GM21717 (cell line): Measurements from ENCODE around the gene ABCE1.

Source experiments
- ATAC-seq: cut with Tn5 transposase; IDR thresholded peaks from one replicate; pipeline ENCODE4 v1.9.1; 2021; ENCODE audit warnings: mild to moderate bottlenecking, moderate library complexity; ENCODE audit not compliant: unreplicated experiment

The ABCE1 gene

GRCh38 chr4:145097821-145098674 lies at the start of gene ABCE1, which contains the start of gene ANAPC10:
ABCE1 (plus strand) TSS chr4:145098311; CDS start chr4:145104413, 6,102 bp downstream.
ANAPC10 (minus strand) TSS chr4:145098196; CDS start chr4:145096099, 2,097 bp downstream.
- peak; percentile 77 for ATAC-seq

- no peak for ATAC-seq
These were observed 49.3 kb upstream of the ABCE1 start for GRCh38 chr4:145048817-145049216.

DNA sequence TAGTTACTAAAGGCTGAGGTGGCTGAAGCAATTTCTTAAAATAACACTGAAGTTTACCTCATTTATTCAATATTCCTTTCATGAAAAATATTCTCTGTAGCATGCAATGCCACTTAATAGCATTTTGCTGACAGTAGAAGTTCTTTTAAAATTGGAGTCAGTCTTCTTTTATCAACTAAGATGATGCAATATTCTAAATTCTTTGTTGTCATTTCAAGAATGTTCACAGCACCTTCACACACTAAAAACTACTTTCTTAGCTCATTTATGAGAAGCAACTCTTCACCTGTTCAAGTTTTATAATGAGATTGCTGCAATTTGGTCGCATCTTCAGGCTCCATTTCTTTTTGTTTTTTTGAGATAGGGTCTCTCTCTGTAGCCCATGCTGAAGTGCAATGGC lies 48.9 kb upstream of the ABCE1 start:
- no peak for ATAC-seq

DNA sequence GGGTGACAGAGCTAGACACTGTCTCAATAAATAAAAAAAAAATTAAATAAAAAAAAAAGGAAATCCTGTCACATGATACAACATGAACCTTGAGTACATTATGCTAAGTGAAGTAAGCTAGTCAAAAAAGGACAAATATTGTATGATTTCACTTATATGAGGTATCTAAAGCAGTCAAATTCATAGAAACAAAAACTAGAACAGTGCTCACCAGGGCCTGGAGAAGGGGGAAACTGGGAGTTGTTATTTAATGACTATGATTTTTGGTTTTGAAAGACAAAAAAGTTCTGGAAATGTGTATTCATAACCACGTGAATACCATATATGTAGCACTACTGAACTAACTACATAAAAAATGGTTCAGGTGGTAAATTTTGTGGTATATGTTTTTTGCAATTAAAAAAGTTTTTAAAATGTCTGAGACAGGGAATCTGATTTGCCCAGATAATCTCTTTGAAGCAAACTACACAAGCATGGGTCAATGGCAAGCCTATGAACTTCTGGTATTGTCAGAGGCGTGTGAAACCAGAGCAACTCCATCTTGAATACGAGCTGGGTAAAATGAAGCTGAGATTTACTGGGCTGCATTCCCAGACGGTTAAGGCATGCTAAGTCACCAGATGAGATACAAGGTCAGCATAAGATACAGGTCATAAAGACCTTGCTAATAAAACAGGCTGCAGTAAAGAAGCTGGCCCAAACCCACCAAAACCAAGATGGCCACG lies 42.4 kb upstream of the ABCE1 start:
- no peak for ATAC-seq

GRCh38 chr4:145056325-145057130 lies 41.6 kb upstream of the ABCE1 start:
- no peak for ATAC-seq

DNA sequence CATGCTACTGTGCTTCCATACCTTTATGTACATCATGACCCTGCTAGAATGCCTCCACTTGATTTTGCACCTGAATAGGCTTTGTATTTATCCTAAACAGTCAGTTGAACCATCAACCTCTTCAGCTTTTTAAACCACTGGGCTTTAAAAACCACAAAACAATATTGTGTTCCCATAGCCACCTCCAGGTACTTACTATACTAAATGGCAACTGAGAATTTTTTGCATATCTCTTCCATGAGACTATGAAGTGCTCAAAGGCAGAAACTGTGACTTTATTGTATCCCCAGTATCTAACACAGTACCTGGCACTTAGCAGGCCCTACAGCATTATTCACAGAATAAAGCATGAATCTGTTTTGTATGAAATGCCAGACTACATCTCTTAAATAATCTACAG lies 39.9 kb upstream of the ABCE1 start:
- no peak for ATAC-seq

DNA sequence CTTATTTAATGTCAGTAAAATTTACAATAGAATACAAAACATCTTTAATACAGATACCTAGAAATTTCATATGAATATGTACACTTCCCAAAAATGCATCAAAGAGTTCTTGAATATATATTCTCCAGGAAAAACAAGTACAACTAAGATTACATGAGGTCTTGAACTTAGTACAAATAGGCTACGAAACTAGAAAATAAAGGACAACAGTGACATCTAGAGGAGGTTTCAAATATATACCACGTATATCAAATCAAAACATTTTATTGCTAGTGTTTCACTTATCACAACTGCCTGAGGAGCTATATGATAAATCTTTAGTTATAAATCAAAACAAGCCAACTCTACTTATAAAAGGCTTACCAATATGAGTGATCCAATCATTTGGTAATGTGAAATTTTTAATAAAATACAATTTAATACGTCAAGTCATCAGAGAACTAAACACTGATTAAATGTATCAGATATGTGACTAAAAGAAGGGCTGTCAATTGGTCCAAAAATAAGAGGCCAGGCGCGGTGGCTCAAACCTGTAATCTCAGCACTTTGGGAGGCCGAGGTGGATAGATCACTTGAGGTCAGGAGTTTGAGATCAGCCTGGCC lies 36.7 kb upstream of the ABCE1 start:
- ATAC-seq: peak; percentile 75

- ATAC-seq: no peak
These were observed 32.0 kb upstream of the ABCE1 start for GRCh38 chr4:145066063-145066501.

- no peak for ATAC-seq
These were observed 28.8 kb upstream of the ABCE1 start for GRCh38 chr4:145069361-145069760.

DNA sequence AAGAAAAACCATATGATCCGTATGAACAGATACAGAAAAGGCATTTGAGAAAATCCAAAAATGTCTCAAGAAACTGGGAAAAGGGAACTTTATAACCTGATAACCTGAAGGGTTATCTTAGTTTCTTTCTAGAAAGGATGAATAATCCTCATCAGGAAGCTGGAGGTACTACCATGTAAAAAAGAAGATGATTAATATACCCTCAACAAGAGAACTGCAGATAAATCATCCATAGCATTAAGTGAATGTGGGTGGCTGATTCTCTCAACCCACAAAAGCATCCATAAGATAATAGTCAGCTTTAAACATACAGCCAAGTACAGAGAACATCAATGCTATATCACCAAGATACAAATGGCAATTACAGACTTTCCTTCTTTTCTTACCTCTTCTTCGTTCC lies 26.6 kb upstream of the ABCE1 start:
- ATAC-seq: no peak

DNA sequence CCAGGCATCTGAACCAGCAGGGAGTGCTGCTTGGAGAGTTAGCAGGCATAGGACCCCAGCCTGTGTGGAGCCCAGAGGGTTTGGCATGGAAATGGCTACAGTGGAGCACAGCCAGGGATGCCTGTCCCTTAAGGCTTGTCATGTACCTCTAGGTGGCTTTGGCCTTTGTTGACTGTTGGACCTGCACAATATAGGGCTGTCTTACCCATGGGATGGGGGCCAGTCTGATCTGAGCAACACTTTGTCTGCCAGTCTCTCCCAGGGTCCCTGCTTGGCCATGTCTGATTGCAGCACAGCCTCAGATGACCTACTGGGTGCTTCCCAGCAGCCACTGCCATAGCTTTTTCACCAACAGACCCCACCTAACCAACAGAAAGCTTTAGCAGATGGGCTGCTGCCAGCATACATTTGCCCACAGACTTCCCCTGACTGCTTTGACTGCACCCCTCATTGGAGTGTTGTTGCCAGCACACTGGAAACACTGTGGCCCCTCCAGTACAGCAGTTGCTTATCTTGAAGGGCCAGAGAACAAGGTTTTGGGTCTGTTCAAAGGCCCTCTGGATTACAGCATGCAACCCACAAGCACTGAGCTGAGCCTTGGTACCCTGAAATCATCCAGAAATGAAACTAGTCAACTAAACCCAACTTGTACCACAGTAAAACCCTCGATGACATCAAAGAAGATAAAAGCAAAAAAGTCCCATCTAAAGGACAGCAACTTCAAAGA lies 22.2 kb upstream of the ABCE1 start:
- no peak for ATAC-seq

DNA sequence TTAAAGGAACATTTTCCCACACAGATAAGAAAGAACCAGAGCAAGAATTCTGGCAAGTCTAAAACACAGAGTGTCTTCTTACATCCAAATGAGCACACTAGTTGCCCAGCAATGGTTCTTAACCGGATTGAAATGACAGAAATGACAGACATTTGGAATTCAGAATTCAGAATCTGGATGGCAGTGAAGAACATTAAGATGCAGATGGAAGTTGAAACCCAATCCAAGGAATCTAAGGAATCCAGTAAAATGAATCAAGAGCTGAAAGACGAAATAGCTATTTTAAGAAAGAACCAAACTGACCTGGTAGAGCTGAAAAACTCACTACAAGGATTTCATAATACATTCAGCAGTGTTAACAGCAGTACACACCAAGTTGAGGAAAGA lies 21.6 kb upstream of the ABCE1 start:
- no peak for ATAC-seq

- no peak for ATAC-seq
These were observed 16.4 kb upstream of the ABCE1 start for GRCh38 chr4:145081756-145082155.

DNA sequence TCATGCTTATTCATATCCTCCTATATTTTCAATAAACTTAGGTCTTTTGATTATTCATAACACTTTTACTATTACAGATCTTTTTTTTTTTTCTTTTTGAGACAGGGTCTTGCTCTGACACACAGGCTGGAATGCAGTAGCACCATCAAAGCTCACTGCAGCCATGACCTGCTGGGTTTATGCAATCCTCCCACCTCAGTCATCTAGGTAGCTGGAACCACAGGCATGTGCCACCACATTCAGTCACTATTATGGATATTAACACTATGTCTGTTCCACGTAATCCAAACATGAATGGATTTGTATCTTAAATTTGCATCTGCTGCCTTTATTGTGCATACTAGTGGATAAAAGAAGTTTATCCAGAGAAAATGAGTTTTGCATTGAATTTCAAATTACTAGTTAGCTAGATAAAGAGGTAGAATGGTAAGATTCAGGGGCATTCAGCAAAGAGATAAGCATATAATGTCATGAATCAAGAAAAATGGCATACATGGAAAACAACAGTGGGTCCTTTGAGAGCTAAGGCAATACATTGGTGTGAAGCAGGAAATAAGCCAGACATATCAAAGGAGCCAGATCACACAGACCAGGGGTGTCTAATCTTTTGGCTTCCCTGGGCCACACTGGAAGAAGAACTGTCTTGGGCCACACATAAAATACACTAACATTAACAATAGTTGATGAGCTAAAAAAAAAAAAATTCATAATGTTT lies 14.1 kb upstream of the ABCE1 start:
- no peak for ATAC-seq

DNA sequence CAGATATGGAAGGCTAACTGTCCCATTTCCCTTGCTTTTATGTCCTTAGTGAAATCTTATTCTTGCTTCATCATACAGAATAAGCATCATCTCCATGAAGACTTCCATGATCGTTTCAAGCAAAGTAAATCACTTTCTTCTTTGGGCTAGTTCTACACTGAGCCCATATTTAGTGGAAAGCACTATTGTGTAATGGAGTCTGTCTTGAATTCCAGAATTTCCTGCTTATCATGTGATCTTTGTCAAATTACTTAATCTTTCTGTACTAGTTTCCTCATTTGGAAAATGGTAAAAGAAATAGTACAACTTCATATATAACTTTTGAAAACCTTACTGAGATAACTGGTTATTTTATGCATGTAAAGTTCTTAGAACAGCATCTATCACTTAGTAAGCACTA lies 7.7 kb upstream of the ABCE1 start:
- no peak for ATAC-seq

GRCh38 chr4:145093638-145094037 lies 4.5 kb upstream of the ABCE1 start:
- ATAC-seq: no peak

- no peak for ATAC-seq
These were observed 735 bp upstream of the ABCE1 start for GRCh38 chr4:145097331-145097820.

GRCh38 chr4:145098675-145099037 lies 545 bp downstream of the ABCE1 start:
- peak; percentile 17 for ATAC-seq

- ATAC-seq: no peak
These were observed 1.5 kb downstream of the ABCE1 start for GRCh38 chr4:145099653-145100052.
